H1 (cell line): Measurements from ENCODE around the gene ATPAF2. TPM values are rescaled to one million over a fixed set of nuclear protein-coding genes. Genes with fewer than 3 reads are reported as not detected.

Experiments
- BACH1 ChIP-seq: IDR thresholded peaks from 2 replicates; pipeline ENCODE4 v1.6.1; 2012; ENCODE audit warnings: low read length, improper control_type of control experiment
- CTBP2 ChIP-seq: IDR thresholded peaks from 2 replicates; pipeline ENCODE4 v1.7.0; 2011; ENCODE audit warnings: borderline replicate concordance, mild to moderate bottlenecking, moderate library complexity, mixed read lengths, low read length; ENCODE audit not compliant: insufficient read depth, insufficient read length
- EP300 ChIP-seq, 2 experiments: IDR thresholded peaks; 1 replicate in 1 of 2; 2 replicates in 1 of 2; pipeline ENCODE4 v1.6.1; 2011 to 2012; ENCODE audit warnings: low read depth in 2 of 2, low read length in 2 of 2, mild to moderate bottlenecking in 2 of 2, borderline replicate concordance in 1 of 2, inconsistent platforms in 1 of 2, moderate library complexity in 1 of 2
- SP2 ChIP-seq: IDR thresholded peaks from 2 replicates; pipeline ENCODE4 v1.6.1; 2012; ENCODE audit warnings: mild to moderate bottlenecking, low read length, inconsistent platforms
- TAF7 ChIP-seq: optimal IDR thresholded peaks from 2 replicates; pipeline ENCODE3; 2011; ENCODE audit warnings: low read depth, mild to moderate bottlenecking, inconsistent platforms, low read length, moderate library complexity, borderline replicate concordance
- TBP ChIP-seq: IDR thresholded peaks from 2 replicates; pipeline ENCODE4 v1.6.1; 2011; ENCODE audit warnings: low read depth, low read length, improper control_type of control experiment
- ZNF274 ChIP-seq: IDR thresholded peaks from 2 replicates; pipeline ENCODE4 v1.7.0; 2012; ENCODE audit warnings: low read length, borderline replicate concordance; ENCODE audit errors: extremely low read depth
- polyA plus RNA-seq, 7 experiments: library from polyadenylated mRNA; depleted of rRNA in 3 of 7; stranded (reverse) in 5 of 7; unstranded in 2 of 7; fragments of >200 nt in 5 of 7; fragments of 200-250 nt in 2 of 7; gene quantifications; 1 replicate in 5 of 7; 2 replicates in 1 of 7; 4 replicates in 1 of 7; pipeline versions ENCODE4 v1.2.1 to v1.2.3, GENCODE V29; 2011 to 2013; ENCODE audit warnings: missing spikeins in 2 of 7, mixed read lengths in 2 of 7
- total RNA-seq: library from RNA; stranded (reverse); fragmentation: NEBNext Ultra II Directional; extraction: Animal tissue kit (Norgen Biotek cat#: 25700); gene quantifications from 2 replicates; pipeline ENCODE4 v1.2.1, GENCODE V29; 2021

Gene ATPAF2
- total and polyA plus RNA-seq, 2 of the 8 experiments (the other 6 are each of a cell fraction or from before 2014, with no cell fraction given) = 19.6 to 22.9 TPM

GRCh38 chr17:18008496-18009268 is 30.3 kb downstream of the ATPAF2 start (continued):
- no peak for TF ChIP-seq EP300 (IDR thresholded peaks at IDR 0.05; ENCODE audit: borderline replicate concordance in 1 of 2, low read depth in 2 of 2, low read length in 2 of 2)
- no peak for TF ChIP-seq BACH1
- no peak for TF ChIP-seq TAF7
- no peak for TF ChIP-seq TBP
- no peak for TF ChIP-seq SP2
- TF ChIP-seq CTBP2 = no peak
- no peak for TF ChIP-seq ZNF274
